Limb (tissue), 2 donors: ENCODE measurements around the gene ANKRD13B.

ENCODE experiments used
- DNase-seq, 2 donors: peaks; one replicate each; pipeline ENCODE4 v3.0.0-alpha.2; 2016; ENCODE audit errors: extremely low spot score in 2 of 2

ANKRD13B gene

GRCh38 chr17:29593591-29594518, 923 bp downstream of the ANKRD13B start:
- no peak for DNase-seq

GRCh38 chr17:29594519-29595090, 1.7 kb downstream of the ANKRD13B start:
- no peak for DNase-seq

GRCh38 chr17:29595107-29595942, 2.4 kb downstream of the ANKRD13B start:
- DNase-seq: no peak

- DNase-seq: no peak
These were observed 3.2 kb downstream of the ANKRD13B start for GRCh38 chr17:29595943-29596774.

DNA sequence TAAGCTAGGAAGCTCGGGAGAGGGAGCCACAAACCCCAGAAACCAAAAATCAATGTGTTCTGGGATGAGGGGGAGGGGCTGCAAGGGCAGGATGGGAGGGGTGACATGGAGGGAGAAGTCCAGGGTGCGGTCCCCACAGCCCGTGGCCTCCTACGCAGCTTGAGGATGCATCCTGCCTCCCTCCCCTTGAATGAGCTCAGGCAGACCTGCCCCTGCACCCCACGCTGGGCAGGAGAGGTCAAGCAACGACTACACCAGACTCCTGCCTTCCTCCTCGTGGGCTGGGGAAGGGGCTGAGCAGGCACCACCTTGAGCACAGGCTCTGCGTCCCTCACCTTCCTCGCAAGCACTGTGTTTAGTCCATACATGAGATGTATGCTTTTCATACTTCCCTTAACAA, 3.9 kb downstream of the ANKRD13B start:
- DNase-seq: no peak

- no peak for DNase-seq
These were observed 4.6 kb downstream of the ANKRD13B start for GRCh38 chr17:29597361-29598172.

- DNase-seq: no peak
These were observed 10.3 kb downstream of the ANKRD13B start for GRCh38 chr17:29603109-29603674.

GRCh38 chr17:29607557-29608195, 14.7 kb downstream of the ANKRD13B start:
- no peak for DNase-seq

GRCh38 chr17:29608986-29609385, 16.1 kb downstream of the ANKRD13B start:
- no peak for DNase-seq

- no peak for DNase-seq
These were observed 17.5 kb downstream of the ANKRD13B start for GRCh38 chr17:29610395-29610794.

DNA sequence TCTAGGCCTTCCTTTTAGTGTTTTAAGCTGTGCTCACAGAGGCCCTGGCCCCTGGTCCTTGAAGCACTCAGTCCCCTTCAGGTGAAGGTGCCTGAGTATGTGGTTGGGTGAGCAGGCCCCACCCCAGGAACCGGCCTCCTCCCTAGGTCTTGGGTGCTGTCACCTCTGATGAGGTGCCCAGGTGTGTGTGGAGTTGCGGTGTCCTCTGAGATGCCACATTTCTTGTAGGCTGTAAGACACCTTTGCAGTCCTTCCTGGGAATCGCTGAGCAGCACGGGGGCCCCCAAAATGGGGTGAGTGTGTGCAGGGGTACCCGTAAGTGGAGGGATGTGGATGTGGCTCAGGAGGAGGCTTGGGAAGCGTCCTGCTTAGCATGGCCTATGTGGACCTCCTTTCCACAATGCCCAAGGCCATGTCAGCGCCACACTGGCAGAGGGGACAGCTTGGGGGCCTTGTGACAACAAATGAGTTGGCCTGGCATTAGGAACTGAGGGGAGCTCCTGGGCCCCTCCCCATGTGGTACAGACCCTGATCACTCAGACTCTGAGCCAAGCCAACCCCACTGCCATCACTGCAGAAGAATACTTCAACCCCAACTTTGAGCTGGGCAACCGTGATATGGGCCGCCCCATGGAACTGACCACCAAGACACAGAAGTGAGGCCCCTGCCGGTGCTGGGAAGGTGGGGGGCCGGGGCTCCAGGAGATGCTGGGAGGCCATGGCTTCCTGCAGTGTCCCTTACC, 18.6 kb downstream of the ANKRD13B start:
- no peak for DNase-seq

- no peak for DNase-seq
These were observed 19.1 kb downstream of the ANKRD13B start for GRCh38 chr17:29612094-29612403.

DNA sequence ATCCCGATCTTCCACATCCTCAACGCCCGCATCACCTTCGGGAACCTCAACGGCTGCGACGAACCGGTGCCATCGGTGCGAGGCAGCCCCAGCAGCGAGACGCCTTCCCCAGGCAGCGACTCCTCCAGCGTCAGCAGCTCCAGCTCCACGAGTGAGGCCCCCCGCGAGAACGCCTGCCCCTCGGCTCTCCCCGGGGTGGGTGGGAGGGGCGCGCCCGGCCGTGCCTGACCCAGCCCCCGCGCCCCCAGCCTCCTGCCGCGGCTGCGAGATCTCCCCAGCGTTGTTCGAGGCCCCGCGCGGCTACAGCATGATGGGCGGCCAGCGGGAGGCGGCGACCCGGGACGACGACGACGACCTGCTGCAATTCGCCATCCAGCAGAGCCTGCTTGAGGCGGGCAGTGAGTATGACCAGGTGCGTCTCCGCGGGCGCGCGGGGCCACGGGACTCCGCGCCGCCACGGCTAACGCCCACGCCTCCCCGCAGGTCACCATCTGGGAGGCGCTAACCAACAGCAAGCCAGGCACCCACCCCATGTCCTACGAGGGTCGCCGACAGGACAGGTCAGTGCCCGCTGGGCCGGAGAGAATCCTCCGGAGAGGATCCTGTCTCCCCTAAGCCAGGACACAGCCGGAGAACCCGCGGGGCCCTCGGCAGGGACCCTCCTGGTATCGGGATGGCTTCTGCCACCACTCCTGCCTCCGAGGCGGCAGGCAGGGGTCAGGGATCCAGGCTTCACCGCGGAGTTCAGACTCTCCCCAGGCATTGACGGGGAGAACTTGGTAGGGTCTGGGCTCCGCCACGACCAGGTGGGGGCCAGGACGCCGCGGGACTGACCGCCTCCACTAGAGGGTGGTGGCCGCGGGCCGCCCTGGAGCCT, 19.7 kb downstream of the ANKRD13B start:
- peak in 1 of 2 donors; percentile 40 for DNase-seq

- DNase-seq: peak; percentile 92 to 98
These were observed 20.5 kb downstream of the ANKRD13B start for GRCh38 chr17:29613352-29613837.

- DNase-seq: peak in 1 of 2 donors; percentile 56
These were observed 20.9 kb downstream of the ANKRD13B start for GRCh38 chr17:29613856-29614255.

GRCh38 chr17:29614349-29615047, 21.6 kb downstream of the ANKRD13B start:
- DNase-seq: peak in 1 of 2 donors; percentile 52

GRCh38 chr17:29615048-29615385, 22.1 kb downstream of the ANKRD13B start:
- DNase-seq: no peak
